ENCODE results near the gene MAP4K2. TPM values are rescaled to one million over a fixed set of nuclear protein-coding genes. Genes with fewer than 3 reads are reported as not detected.

Gene MAP4K2
- total RNA-seq, 1 experiment from 2014 or later: 24.7 TPM

DNA sequence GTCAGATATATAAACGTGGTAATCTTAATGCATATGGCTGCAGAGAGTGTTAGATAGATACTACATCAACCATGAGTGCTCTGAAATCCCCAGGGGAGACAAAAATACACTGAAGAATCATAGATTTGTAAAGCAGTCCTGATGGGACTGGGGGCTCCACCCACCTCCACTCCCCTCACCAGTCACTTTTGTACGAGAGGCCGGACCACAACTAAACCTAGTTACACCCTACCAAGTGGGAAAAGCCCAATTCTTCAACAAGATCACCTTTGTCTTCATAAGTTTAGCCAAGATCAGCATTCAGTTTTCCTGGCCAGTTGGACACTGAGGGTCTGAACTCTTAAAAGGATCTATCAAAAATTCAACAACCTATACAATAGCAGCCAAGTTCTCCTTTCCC, 26.1 kb downstream of the MAP4K2 start:
- Mint-ChIP-seq H3K27ac (peak overlapping the region; percentile 89 to 96 (median 94); a peak in 6 of 7 replicates), H3K36me3 (ENCODE audit: insufficient read depth in 1 of 3, low read depth in 3 of 3) (peaks cover 53 to 60% (median 57%) of the 10 kb centered on the region in 3 experiments), H3K27me3 (ENCODE audit: low read depth) (no peaks in the 10 kb centered on the region), H3K4me3 (peak overlapping the region; percentile 90 to 95), H3K9me3 (no peaks in the 10 kb centered on the region; a peak in 1 of 5 replicates), H3K4me1 (peaks cover 21 to 35% of the 10 kb centered on the region in 2 experiments)
- H3K23ac ChIP-seq (ENCODE audit: insufficient read length, low read depth, low read length): no peak overlapping the region
- H4K91ac ChIP-seq (ENCODE audit: insufficient read length, low read depth, low read length): no peak overlapping the region
- no peak overlapping the region for H2BK20ac ChIP-seq (ENCODE audit: low read depth, low read length, poor library complexity, severe bottlenecking)
- no peak overlapping the region for H2BK12ac ChIP-seq (ENCODE audit: insufficient read length, low read depth, low read length)
- H2BK120ac ChIP-seq (ENCODE audit: low read depth, low read length, poor library complexity, severe bottlenecking): no peak overlapping the region
- no peaks in the 10 kb centered on the region for H3K9me3 ChIP-seq (ENCODE audit: control insufficient read depth, low read depth, low read length)
- no peak overlapping the region for H3T11ph ChIP-seq (ENCODE audit: low read length)
- H3K4ac ChIP-seq (ENCODE audit: low read depth, low read length): no peak overlapping the region
- H3K56ac ChIP-seq (ENCODE audit: insufficient read length, low read depth, low read length): no peak overlapping the region
- no peak overlapping the region for H3K14ac ChIP-seq (ENCODE audit: insufficient read depth, low read length)
- no peak overlapping the region for H3K27ac ChIP-seq (ENCODE audit: insufficient read length, low read depth, low read length)
- H3K27me3 ChIP-seq (ENCODE audit: insufficient read depth, low read length): no peaks in the 10 kb centered on the region
- peaks cover 7% of the 10 kb centered on the region for H3K79me1 ChIP-seq (ENCODE audit: insufficient read depth, low read depth, low read length, poor library complexity, severe bottlenecking)
- peak overlapping the region; percentile 84 for H3K9ac ChIP-seq (ENCODE audit: extremely low read depth, insufficient read length, low read length)
- WGBS (ENCODE audit: extremely low coverage, insufficient read length, low lambda C conversion rate): no CpG with 5 or more reads among the region's 3 CpGs
- H2BK15ac ChIP-seq (ENCODE audit: low read depth, low read length): no peak overlapping the region
- H2AK5ac ChIP-seq (ENCODE audit: insufficient read length, low read length): no peak overlapping the region
- H3K18ac ChIP-seq (ENCODE audit: insufficient read length, low read depth, low read length): no peak overlapping the region
- no peaks in the 10 kb centered on the region for H3K23me2 ChIP-seq (ENCODE audit: insufficient read length, low read depth, low read length, poor library complexity, severe bottlenecking)
- H2AFZ ChIP-seq (ENCODE audit: low read length): no peak overlapping the region
- peaks cover 26% of the 10 kb centered on the region for H3K79me2 ChIP-seq (ENCODE audit: insufficient read depth, low read length)
- no peak overlapping the region for H2BK5ac ChIP-seq (ENCODE audit: insufficient read length, low read length)
- no peak for DNase-seq
- peak overlapping the region; percentile 81 for H3K4me2 ChIP-seq (ENCODE audit: insufficient read depth, insufficient read length, low read length)
- no peaks in the 10 kb centered on the region for H4K20me1 ChIP-seq (ENCODE audit: control insufficient read depth, insufficient read depth, insufficient read length)
- TF ChIP-seq, protein P1, sequence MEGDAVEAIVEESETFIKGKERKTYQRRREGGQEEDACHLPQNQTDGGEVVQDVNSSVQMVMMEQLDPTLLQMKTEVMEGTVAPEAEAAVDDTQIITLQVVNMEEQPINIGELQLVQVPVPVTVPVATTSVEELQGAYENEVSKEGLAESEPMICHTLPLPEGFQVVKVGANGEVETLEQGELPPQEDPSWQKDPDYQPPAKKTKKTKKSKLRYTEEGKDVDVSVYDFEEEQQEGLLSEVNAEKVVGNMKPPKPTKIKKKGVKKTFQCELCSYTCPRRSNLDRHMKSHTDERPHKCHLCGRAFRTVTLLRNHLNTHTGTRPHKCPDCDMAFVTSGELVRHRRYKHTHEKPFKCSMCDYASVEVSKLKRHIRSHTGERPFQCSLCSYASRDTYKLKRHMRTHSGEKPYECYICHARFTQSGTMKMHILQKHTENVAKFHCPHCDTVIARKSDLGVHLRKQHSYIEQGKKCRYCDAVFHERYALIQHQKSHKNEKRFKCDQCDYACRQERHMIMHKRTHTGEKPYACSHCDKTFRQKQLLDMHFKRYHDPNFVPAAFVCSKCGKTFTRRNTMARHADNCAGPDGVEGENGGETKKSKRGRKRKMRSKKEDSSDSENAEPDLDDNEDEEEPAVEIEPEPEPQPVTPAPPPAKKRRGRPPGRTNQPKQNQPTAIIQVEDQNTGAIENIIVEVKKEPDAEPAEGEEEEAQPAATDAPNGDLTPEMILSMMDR (conservative IDR thresholded peaks at IDR 0.05): no peak
- H4K8ac ChIP-seq (replicated peaks; ENCODE audit: insufficient read length, low read depth, low read length): no peak overlapping the region
- no peaks in the 10 kb centered on the region for H3K4me1 ChIP-seq (ENCODE audit: insufficient read depth, low read length)
- no peak overlapping the region for H4K5ac ChIP-seq (ENCODE audit: insufficient read length, low read depth, low read length)

Data from H9 (cell line).